Ishikawa (cell line): Measurements from ENCODE around the gene CT83.

Experiments
- CEBPB ChIP-seq: IDR thresholded peaks from 2 replicates; pipeline ENCODE4 v1.6.1; 2012
- CREB1 ChIP-seq: IDR thresholded peaks from 2 replicates; pipeline ENCODE4 v1.6.1; 2012; ENCODE audit warnings: low read depth
- EP300 ChIP-seq: IDR thresholded peaks from 2 replicates; pipeline ENCODE4 v1.6.1; 2012; ENCODE audit warnings: borderline replicate concordance
- FOXM1 ChIP-seq: IDR thresholded peaks from 2 replicates; pipeline ENCODE4 v1.6.1; 2012; ENCODE audit warnings: low read depth, borderline replicate concordance
- MAX ChIP-seq: IDR thresholded peaks from 2 replicates; pipeline ENCODE4 v1.6.1; 2012
- RAD21 ChIP-seq: IDR thresholded peaks from 2 replicates; pipeline ENCODE4 v1.6.1; 2012; ENCODE audit warnings: low read depth
- REST ChIP-seq: IDR thresholded peaks from 2 replicates; pipeline ENCODE4 v1.6.1; 2012; ENCODE audit warnings: low read depth, mild to moderate bottlenecking
- TAF1 ChIP-seq: IDR thresholded peaks from 2 replicates; pipeline ENCODE4 v1.6.1; 2012; ENCODE audit warnings: low read depth, mild to moderate bottlenecking
- TCF12 ChIP-seq: IDR thresholded peaks from 2 replicates; pipeline ENCODE4 v1.6.1; 2012; ENCODE audit warnings: low read depth

- TF ChIP-seq RAD21, result no peak
- TF ChIP-seq REST, result no peak
- TF ChIP-seq EP300, result no peak
- no peak for TF ChIP-seq TCF12
- no peak for TF ChIP-seq MAX
- TF ChIP-seq CEBPB, result no peak
- TF ChIP-seq FOXM1, result no peak
- no peak for TF ChIP-seq CREB1
- TF ChIP-seq TAF1, result no peak
Measured at GRCh38 chrX:116480059-116480458, 17.3 kb upstream of the CT83 start.
